HG03469 (cell line): ENCODE measurements around the gene TTC7B.

Experiments used
- ATAC-seq: cut with Tn5 transposase; IDR thresholded peaks from one replicate; pipeline ENCODE4 v1.9.1; 2021; ENCODE audit warnings: mild to moderate bottlenecking, moderate library complexity, moderate number of reproducible peaks; ENCODE audit not compliant: unreplicated experiment

The TTC7B gene

DNA sequence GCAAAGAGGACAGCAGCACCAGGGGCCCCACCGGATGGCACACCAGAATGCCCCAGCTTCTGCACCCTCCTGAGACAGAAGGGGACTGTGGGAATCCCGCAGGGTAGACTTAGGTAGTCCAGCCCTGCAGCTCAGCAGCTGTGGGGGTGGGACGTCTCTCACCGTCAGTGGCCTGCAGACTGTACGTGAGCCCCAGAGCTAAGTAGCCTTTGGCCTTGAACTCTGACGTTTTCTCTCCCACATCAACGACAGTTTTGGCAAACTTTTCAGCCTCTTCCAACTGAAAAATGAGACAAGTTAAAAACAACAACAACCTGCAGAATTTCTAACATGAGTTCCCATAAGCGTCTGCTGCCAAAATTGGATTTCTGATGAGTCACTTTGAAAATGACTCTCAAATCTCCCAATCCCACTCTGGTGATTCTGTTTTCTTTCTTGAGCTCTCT is 161.4 kb downstream of the TTC7B start:
- ATAC-seq, result no peak

- no peak for ATAC-seq
Observed at GRCh38 chr14:90652626-90653025, 163.6 kb downstream of the TTC7B start.

DNA sequence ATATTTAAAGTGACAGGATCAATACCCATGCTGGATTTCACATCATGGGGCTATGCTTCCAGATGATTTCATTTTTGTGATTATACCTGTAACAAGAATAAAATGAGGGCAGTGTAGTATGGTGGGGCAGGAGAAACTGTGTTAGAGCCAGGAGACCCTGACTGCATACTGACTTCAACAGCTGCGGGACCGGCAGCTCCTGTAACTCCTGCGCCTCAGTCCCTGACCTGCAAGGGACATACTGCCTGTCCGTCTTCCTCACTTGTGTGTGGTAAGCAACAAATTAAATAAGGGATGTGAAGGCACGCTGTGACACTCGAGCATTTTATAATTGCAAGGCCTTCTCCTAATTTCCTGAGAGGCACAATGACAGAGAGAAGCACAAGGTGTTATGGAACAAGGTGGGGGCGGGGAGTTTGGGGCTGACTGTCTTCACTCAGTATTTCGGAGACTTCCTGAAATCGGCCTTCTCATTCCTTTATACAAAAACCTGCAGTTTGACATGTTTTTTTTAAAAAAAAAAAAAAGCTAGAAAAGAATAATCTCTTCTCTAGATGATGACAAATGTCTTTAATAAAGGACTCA is 164.2 kb downstream of the TTC7B start:
- no peak for ATAC-seq

GRCh38 chr14:90651271-90651804 is 164.9 kb downstream of the TTC7B start:
- no peak for ATAC-seq

DNA sequence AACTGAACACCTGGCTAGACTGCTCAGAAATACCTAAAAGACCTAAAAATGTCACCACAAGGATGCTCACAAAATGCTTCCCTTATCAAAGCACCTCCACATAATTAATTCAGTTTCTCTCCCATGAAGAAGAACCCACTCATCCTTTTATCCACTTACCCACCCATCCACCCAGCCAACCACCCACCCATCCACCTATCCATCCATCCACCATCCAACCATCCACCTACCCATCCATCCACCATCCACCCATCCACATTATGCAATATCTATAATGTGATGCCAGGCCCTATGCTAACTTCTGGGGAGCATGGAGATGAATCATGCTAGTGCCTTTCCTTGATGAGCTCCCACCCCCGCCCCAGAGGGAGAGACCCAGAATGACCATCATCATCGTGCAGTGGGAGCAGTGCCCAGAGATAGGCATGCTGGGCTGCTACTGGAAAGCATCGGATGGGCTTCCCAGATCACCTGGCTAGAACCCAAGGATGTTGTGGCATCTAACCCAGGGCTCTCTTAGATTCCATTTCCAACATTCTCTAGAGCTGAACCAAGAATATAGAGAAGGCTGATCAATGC is 166.6 kb downstream of the TTC7B start:
- ATAC-seq, result no peak

DNA sequence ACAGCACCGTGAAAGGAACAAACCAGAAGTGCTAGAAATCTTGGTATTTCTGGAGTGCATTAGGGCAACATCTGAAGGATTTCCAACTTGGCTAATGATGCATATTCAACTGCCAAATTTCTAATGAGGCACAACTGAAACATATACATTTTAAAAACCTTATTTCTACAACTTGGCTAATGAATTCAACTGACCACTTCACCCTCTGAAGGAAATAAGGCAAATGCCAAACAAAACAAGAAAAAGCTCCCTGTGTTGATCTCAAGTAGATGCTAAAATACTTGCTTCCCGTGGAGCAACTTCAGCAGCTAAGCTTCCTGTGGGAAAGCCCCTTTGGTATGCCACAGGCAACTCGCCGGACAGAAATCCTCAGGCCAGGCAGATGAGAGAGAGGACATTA is 167.1 kb downstream of the TTC7B start:
- ATAC-seq, result no peak

DNA sequence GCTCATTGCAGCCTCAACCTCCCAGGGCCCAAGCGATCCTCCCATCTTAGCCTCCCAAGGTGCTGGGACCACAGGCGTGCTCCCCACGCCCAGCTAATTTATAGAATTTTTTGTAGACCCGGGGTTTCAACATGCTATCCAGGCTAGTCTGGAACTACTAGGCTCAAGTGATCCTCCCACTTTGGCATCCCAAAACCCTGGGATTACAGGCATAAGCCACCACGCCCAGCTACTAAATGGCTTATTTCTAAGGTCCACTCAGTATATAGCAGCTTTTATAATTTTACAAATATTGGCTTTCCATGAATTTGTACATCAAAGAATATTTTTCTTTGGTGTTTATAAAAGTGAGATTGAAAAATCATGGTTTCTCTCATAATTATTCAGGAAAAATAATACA is 167.8 kb downstream of the TTC7B start:
- ATAC-seq, result no peak

DNA sequence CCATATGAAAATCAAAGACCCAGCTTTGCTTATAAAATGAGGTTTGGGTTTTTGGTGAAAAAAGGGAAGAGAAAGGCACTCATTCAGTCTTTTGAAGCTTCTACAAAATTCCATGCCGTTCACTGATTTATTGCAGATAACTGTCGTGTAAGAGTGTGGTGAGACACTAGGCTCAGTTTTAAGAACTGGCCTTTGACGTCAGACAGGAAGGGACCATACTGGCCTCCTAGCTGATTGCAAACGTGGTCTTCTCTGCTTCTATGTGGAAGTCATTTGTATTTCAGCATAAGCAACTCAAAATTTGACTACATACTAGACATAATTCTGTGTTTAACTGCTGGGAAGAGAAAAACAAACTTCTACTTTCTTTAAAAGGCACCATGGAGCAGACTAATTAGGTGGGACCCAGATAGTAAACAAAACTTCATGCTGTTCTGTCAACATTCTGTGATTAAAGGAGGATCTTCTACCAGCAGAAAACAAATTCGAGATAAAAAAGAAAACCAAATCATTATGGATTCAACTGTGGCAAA is 168.7 kb downstream of the TTC7B start:
- ATAC-seq, result no peak

GRCh38 chr14:90645842-90646443 is 170.3 kb downstream of the TTC7B start:
- no peak for ATAC-seq

GRCh38 chr14:90644882-90645281 is 171.3 kb downstream of the TTC7B start:
- no peak for ATAC-seq

GRCh38 chr14:90643982-90644670 is 172.1 kb downstream of the TTC7B start:
- no peak for ATAC-seq

- ATAC-seq, result no peak
Observed at GRCh38 chr14:90642244-90642717, 173.9 kb downstream of the TTC7B start.

- ATAC-seq, result no peak
Observed at GRCh38 chr14:90641615-90642243, 174.5 kb downstream of the TTC7B start.

DNA sequence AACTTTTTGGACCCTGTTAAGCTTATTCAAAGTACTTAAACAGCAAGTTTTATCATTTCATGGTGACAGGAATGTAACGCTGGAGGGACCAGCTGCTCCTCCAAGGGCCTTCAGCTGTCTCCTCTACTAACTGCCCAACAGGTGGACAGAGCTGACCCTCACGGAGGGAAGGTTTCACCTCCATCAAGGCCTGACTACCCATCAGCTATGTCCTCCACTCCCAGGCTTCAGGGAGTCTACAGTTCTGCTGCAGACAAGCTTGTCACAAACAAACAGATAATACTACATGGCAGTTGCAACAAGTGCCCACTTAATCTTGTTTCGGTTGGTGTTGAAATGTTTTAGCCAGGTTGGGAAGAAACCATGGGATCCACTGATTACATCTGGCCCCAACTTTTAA is 175.1 kb downstream of the TTC7B start:
- ATAC-seq, result no peak

- no peak for ATAC-seq
Observed at GRCh38 chr14:90639641-90640040, 176.6 kb downstream of the TTC7B start.

- ATAC-seq, result no peak
Observed at GRCh38 chr14:90632871-90633270, 183.4 kb downstream of the TTC7B start.

- ATAC-seq, result no peak
Observed at GRCh38 chr14:90632451-90632850, 183.8 kb downstream of the TTC7B start.

- no peak for ATAC-seq
Observed at GRCh38 chr14:90630171-90630806, 185.9 kb downstream of the TTC7B start.

GRCh38 chr14:90629471-90629870 is 186.8 kb downstream of the TTC7B start:
- ATAC-seq, result no peak

- no peak for ATAC-seq
Observed at GRCh38 chr14:90628825-90629224, 187.4 kb downstream of the TTC7B start.
